ENCODE data around the gene THPO. TPM values are rescaled to one million over a fixed set of nuclear protein-coding genes. Genes with fewer than 3 reads are reported as not detected.
A peak's percentile ranks its signal among the peaks of the same experiment; 100 is the strongest.

THPO gene
- total RNA-seq, 1 donor from 2014 or later, result 2.3 TPM

- Mint-ChIP-seq H3K27me3 (ENCODE audit: insufficient read depth, low read depth) (no peaks in the 10 kb centered on the region), H3K27ac (no peak overlapping the region), H3K4me1 (peaks cover 7% of the 10 kb centered on the region), H3K36me3 (no peaks in the 10 kb centered on the region), H3K4me3 (no peak overlapping the region), H3K9me3 (peaks cover 7% of the 10 kb centered on the region)
- no peak for DNase-seq (ENCODE audit: low spot score)
- Histone ChIP-seq H3K4me1 (no peaks in the 10 kb centered on the region), H3K27ac (no peak overlapping the region), H3K36me3 (no peaks in the 10 kb centered on the region), H3K27me3 (no peaks in the 10 kb centered on the region), H4K20me1 (ENCODE audit: low read depth) (no peaks in the 10 kb centered on the region), H3K4me3 (no peak overlapping the region), H3K4me2 (no peak overlapping the region), H3F3A (ENCODE audit: low read depth) (no peaks in the 10 kb centered on the region), H2AFZ (replicated peaks) (no peak overlapping the region), H3K79me2 (ENCODE audit: low read depth) (no peaks in the 10 kb centered on the region), H3K9me3 (ENCODE audit: low read depth) (no peaks in the 10 kb centered on the region), H3K9ac (no peak overlapping the region)
- TF ChIP-seq CTCF (IDR thresholded peaks at IDR 0.05) (no peak), EZH2phosphoT487 (IDR thresholded peaks at IDR 0.05) (no peak), EZH2 (IDR thresholded peaks at IDR 0.05) (no peak)
Observed at GRCh38 chr3:184419171-184419570, 41.2 kb upstream of the THPO start.

- H3K4me3 ChIP-seq, result no peak overlapping the region
- no peaks in the 10 kb centered on the region for H3K27me3 ChIP-seq
- Mint-ChIP-seq H3K9me3 (peaks cover 6% of the 10 kb centered on the region), H3K4me1 (peaks cover 7% of the 10 kb centered on the region), H3K36me3 (no peaks in the 10 kb centered on the region), H3K4me3 (no peak overlapping the region), H3K27me3 (ENCODE audit: insufficient read depth, low read depth) (peaks cover 3% of the 10 kb centered on the region), H3K27ac (no peak overlapping the region)
- no peaks in the 10 kb centered on the region for H3K79me2 ChIP-seq (ENCODE audit: low read depth)
- no peaks in the 10 kb centered on the region for H3K4me1 ChIP-seq
- no peak overlapping the region for H3K4me2 ChIP-seq
- H3K36me3 ChIP-seq, result no peaks in the 10 kb centered on the region
- H3K9ac ChIP-seq, result no peak overlapping the region
- no peak overlapping the region for H2AFZ ChIP-seq (replicated peaks)
- H3K9me3 ChIP-seq (ENCODE audit: low read depth), result no peaks in the 10 kb centered on the region
- H3F3A ChIP-seq (ENCODE audit: low read depth), result no peaks in the 10 kb centered on the region
- TF ChIP-seq CTCF (IDR thresholded peaks at IDR 0.05), result peak; percentile 85
- TF ChIP-seq EZH2phosphoT487 (IDR thresholded peaks at IDR 0.05), result no peak
- TF ChIP-seq EZH2 (IDR thresholded peaks at IDR 0.05), result no peak
- peak; percentile 79 for DNase-seq (ENCODE audit: low spot score)
- no peak overlapping the region for H3K27ac ChIP-seq
- H4K20me1 ChIP-seq (ENCODE audit: low read depth), result no peaks in the 10 kb centered on the region
Observed at GRCh38 chr3:184417619-184418327, 39.8 kb upstream of the THPO start.

GRCh38 chr3:184415203-184415490, 37.1 kb upstream of the THPO start:
- DNase-seq (ENCODE audit: low spot score), result peak; percentile 10
- Histone ChIP-seq H3K27me3 (no peaks in the 10 kb centered on the region), H3K36me3 (no peaks in the 10 kb centered on the region), H3K9me3 (ENCODE audit: low read depth) (no peaks in the 10 kb centered on the region), H3K9ac (no peak overlapping the region), H3K79me2 (ENCODE audit: low read depth) (no peaks in the 10 kb centered on the region), H3K27ac (no peak overlapping the region), H3K4me3 (no peak overlapping the region), H3K4me2 (no peak overlapping the region), H3K4me1 (no peaks in the 10 kb centered on the region), H3F3A (ENCODE audit: low read depth) (no peaks in the 10 kb centered on the region), H2AFZ (replicated peaks) (no peak overlapping the region), H4K20me1 (ENCODE audit: low read depth) (no peaks in the 10 kb centered on the region)
- peaks cover 3% of the 10 kb centered on the region for H3K27me3 Mint-ChIP-seq (ENCODE audit: insufficient read depth, low read depth)
- peaks cover 7% of the 10 kb centered on the region for H3K4me1 Mint-ChIP-seq
- no peaks in the 10 kb centered on the region for H3K9me3 Mint-ChIP-seq
- no peak for TF ChIP-seq EZH2 (IDR thresholded peaks at IDR 0.05)
- no peak for TF ChIP-seq CTCF (IDR thresholded peaks at IDR 0.05)
- TF ChIP-seq EZH2phosphoT487 (IDR thresholded peaks at IDR 0.05), result no peak
- H3K27ac Mint-ChIP-seq, result no peak overlapping the region
- no peak overlapping the region for H3K4me3 Mint-ChIP-seq
- no peaks in the 10 kb centered on the region for H3K36me3 Mint-ChIP-seq

All from neural progenitor cell (in vitro differentiated cells).